HepG2 (cell line): ENCODE results near the gene PRMT2. TPM values are rescaled to one million over a fixed set of nuclear protein-coding genes. Genes with fewer than 3 reads are reported as not detected.
"Not testable (repeated sequence)": the region's sequence is repeated elsewhere in the genome, so short reads cannot be mapped to it uniquely, and the experiment has no call there.

ENCODE experiments used
- ATAC-seq: fragments of 200-7000 bp; cut with Tn5 transposase; 3 replicates; pipeline ENCODE4 v1.9.1; 2020; ENCODE audit warnings: mild to moderate bottlenecking, moderate library complexity
- BruUV-seq: library from RNA; stranded (reverse); fragments of 400-500 nt; replicated peaks from 2 replicates; lab custom pipeline; 2021; lab: Mats Ljungman, UMichigan
- CTCF ChIA-PET: fragments of 300-600 bp; formaldehyde crosslinking; extraction: SDS; loops from one replicate; lab custom pipeline; 2021; ENCODE audit warnings: low total read pairs, inconsistent platforms, low intra/inter-chr PET ratio; lab: Yijun Ruan, JAX
- POLR2A ChIA-PET: fragments of 350-600 bp; sonication (Branson Sonifier 250); formaldehyde crosslinking; loops from one replicate; lab custom pipeline; 2020; ENCODE audit warnings: antibody characterized with exemption, inconsistent platforms; lab: Yijun Ruan, JAX
- DNase-seq: peaks from one replicate; pipeline ENCODE4 v3.0.0-alpha.2; 2015; ENCODE audit warnings: low spot score
- FAIRE-seq: peaks from 3 replicates; lab custom pipeline; 2011; peaks lifted over from hg19 to GRCh38; lab: Jason Lieb, UNC
- H2AFZ ChIP-seq: one replicate; pipeline ENCODE4 v1.6.1; 2011; ENCODE audit warnings: low read length, inconsistent platforms
- H3K27ac ChIP-seq: fragments of 300-600 bp; 3 replicates; pipeline ENCODE4 v1.8.0; 2011; ENCODE audit warnings: mixed run types, mild to moderate bottlenecking, mixed read lengths, low read length, inconsistent platforms; ENCODE audit not compliant: insufficient read depth; ENCODE audit errors: extremely low read length
- H3K27me3 ChIP-seq, 2 experiments: fragments of 200-600 bp in 1 of 2; 2 replicates in 1 of 2; 3 replicates in 1 of 2; pipeline versions ENCODE4 v1.6.0 to v1.8.0; 2011; ENCODE audit warnings: low read length in 2 of 2, mild to moderate bottlenecking in 2 of 2, moderate library complexity in 2 of 2, inconsistent platforms in 1 of 2; ENCODE audit not compliant: insufficient read depth in 2 of 2, control insufficient read depth in 1 of 2
- H3K36me3 ChIP-seq, 2 experiments: fragments of 200-600 bp in 1 of 2; replicated peaks in 1 of 2; 2 replicates in 1 of 2; 3 replicates in 1 of 2; pipeline versions ENCODE4 v1.5.1 to v1.8.0; 2011; ENCODE audit warnings: low read length in 2 of 2, inconsistent platforms in 1 of 2; ENCODE audit not compliant: insufficient read depth in 2 of 2, control insufficient read depth in 1 of 2
- H3K4me1 ChIP-seq: 2 replicates; pipeline ENCODE4 v1.5.1; 2012; ENCODE audit warnings: low read length, inconsistent platforms; ENCODE audit not compliant: insufficient read depth
- H3K4me2 ChIP-seq: 2 replicates; pipeline ENCODE4 v1.6.0; 2011; ENCODE audit warnings: low read depth, low read length, inconsistent platforms
- H3K4me3 ChIP-seq, 3 experiments: fragments of 200-600 bp in 1 of 3; sonication (generic), shearing (Covaris generic) in 1 of 3; replicated peaks in 1 of 3; 2 replicates each; pipeline ENCODE4 v1.5.1; 2011 to 2016; ENCODE audit warnings: low read length in 3 of 3, inconsistent platforms in 2 of 3, low read depth in 2 of 3, mild to moderate bottlenecking in 2 of 3, control low read depth in 1 of 3, mixed read lengths in 1 of 3; ENCODE audit not compliant: insufficient read depth in 1 of 3
- H3K79me2 ChIP-seq: one replicate; pipeline ENCODE4 v1.6.1; 2011; ENCODE audit warnings: low read length, inconsistent platforms; ENCODE audit not compliant: insufficient read depth
- H3K9ac ChIP-seq: 2 replicates; pipeline ENCODE4 v1.6.0; 2011; ENCODE audit warnings: mild to moderate bottlenecking, low read depth, low read length, inconsistent platforms; ENCODE audit not compliant: insufficient read depth
- H3K9me3 ChIP-seq: 2 replicates; pipeline ENCODE4 v1.5.1; 2012; ENCODE audit warnings: mild to moderate bottlenecking, low read length
- H4K20me1 ChIP-seq: 2 replicates; pipeline ENCODE4 v1.6.0; 2011; ENCODE audit warnings: inconsistent platforms, mild to moderate bottlenecking, low read length, moderate library complexity; ENCODE audit not compliant: insufficient read depth
- BHLHE40 ChIP-seq: IDR thresholded peaks from 2 replicates; pipeline ENCODE4 v1.6.1; 2011; ENCODE audit warnings: low read length, improper control_type of control experiment
- MAFF ChIP-seq: IDR thresholded peaks from 2 replicates; pipeline ENCODE4 v1.6.1; 2011; ENCODE audit warnings: low read depth, low read length, improper control_type of control experiment
- MAFK ChIP-seq, 2 experiments: IDR thresholded peaks in 1 of 2; conservative IDR thresholded peaks in 1 of 2; 2 replicates each; pipeline ENCODE4 v1.6.1; 2011; ENCODE audit warnings: improper control_type of control experiment in 2 of 2, low read length in 2 of 2
- PAF1 ChIP-seq: IDR thresholded peaks from 2 replicates; pipeline ENCODE4 v1.6.1; 2016; ENCODE audit warnings: missing genetic modification reagents, missing compliant biosample characterization
- PRMT3 ChIP-seq: sonication (generic); formaldehyde crosslinking; IDR thresholded peaks from 2 replicates; pipeline ENCODE4 v1.8.1; 2022; ENCODE audit warnings: low read depth, mild to moderate bottlenecking, moderate library complexity, missing genetic modification reagents, borderline replicate concordance
- RXRA ChIP-seq: sonication (generic); formaldehyde crosslinking; IDR thresholded peaks from 2 replicates; pipeline ENCODE4 v1.5.1; 2020; ENCODE audit warnings: missing genetic modification reagents
- ZFX ChIP-seq: sonication (generic); formaldehyde crosslinking; IDR thresholded peaks from 2 replicates; pipeline ENCODE4 v1.4.0; 2020; ENCODE audit warnings: mild to moderate bottlenecking, low read depth, missing genetic modification reagents, moderate library complexity
- ZNF615 ChIP-seq: sonication (generic); formaldehyde crosslinking; IDR thresholded peaks from 2 replicates; pipeline ENCODE4 v1.5.0; 2020; ENCODE audit warnings: mild to moderate bottlenecking, missing genetic modification reagents, borderline replicate concordance
- ZNF781 ChIP-seq: sonication (generic); formaldehyde crosslinking; IDR thresholded peaks from 2 replicates; pipeline ENCODE4 v1.5.1; 2020; ENCODE audit warnings: borderline replicate concordance, mild to moderate bottlenecking, missing genetic modification reagents; ENCODE audit errors: not compliant biosample characterization
- WGBS: methylation state at CpG from one replicate; pipeline ENCODE4 v1.1.6; 2017; ENCODE audit warnings: low lambda C conversion rate; 5-methylcytosine and 5-hydroxymethylcytosine counted together
- in situ Hi-C: cut with HindIII; loops from 2 replicates; pipeline ENCODE4 v1.10.0; 2017; ENCODE audit warnings: low pct_unique_long_range_greater_than_20kb; ENCODE audit not compliant: extremely low pct_ligation_motif_present
- intact Hi-C: fragments of 100-400 bp; cut with micrococcal nuclease; formaldehyde crosslinking; loops from one replicate; pipeline ENCODE4 v1.10.0; 2022; ENCODE audit not compliant: unreplicated experiment
- polyA plus RNA-seq, 8 experiments: library from polyadenylated mRNA; depleted of rRNA in 3 of 8; stranded (reverse) in 7 of 8; unstranded in 1 of 8; fragments of >200 nt; fragmentation: Illumina TruSeq in 4 of 8; extraction: Trizol in 4 of 8; gene quantifications; 2 replicates each; pipeline versions ENCODE4 v1.2.1 to v1.2.3, GENCODE V29; 2011 to 2016; ENCODE audit warnings: low read depth in 4 of 8, missing spikeins in 1 of 8, mixed read lengths in 1 of 8; ENCODE audit not compliant: insufficient read depth in 1 of 8
- total RNA-seq, 5 experiments: library from RNA; depleted of rRNA; stranded (reverse); fragments of >200 nt; fragmentation: Illumina TruSeq; extraction: Trizol; gene quantifications; 2 replicates each; pipeline ENCODE4 v1.2.3, GENCODE V29; 2016; ENCODE audit warnings: low read depth in 1 of 5
- TF ChIP-seq, protein P1 (sequence below): sonication (generic); formaldehyde crosslinking; IDR thresholded peaks from 2 replicates; pipeline ENCODE4 v1.5.0; 2020; ENCODE audit warnings: mild to moderate bottlenecking, missing genetic modification reagents, borderline replicate concordance

The PRMT2 gene
- total and polyA plus RNA-seq, 2 of the 13 experiments (the other 11 are each of a cell fraction or from before 2014, with no cell fraction given) = 54.4 to 78.8 TPM

DNA sequence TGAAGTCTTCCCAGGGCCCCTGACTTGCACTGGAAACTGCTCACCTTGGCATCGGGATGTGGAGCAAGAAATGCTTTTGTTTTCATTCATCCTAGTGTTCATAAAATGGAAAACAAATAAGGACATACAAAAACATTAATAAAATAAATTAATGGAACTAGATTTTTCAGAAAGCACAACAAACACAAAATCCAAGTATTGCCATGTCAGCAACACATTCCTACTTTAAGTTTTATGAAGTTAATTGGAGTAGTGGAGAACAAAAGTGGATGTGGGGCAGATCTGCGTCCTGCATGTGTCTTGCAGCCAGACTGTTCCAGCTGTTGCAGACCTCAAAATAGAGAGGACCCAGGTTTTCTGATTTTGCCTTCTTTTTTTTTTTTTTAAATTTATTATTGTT, 32.9 kb downstream of the PRMT2 start (continued):
- peak; percentile 67 for TF ChIP-seq MAFF
- no peak for TF ChIP-seq PRMT3
- TF ChIP-seq PAF1 (CRISPR knock-in tag) = no peak
- no peak for TF ChIP-seq ZNF615 (CRISPR knock-in tag)
- TF ChIP-seq, protein P1, sequence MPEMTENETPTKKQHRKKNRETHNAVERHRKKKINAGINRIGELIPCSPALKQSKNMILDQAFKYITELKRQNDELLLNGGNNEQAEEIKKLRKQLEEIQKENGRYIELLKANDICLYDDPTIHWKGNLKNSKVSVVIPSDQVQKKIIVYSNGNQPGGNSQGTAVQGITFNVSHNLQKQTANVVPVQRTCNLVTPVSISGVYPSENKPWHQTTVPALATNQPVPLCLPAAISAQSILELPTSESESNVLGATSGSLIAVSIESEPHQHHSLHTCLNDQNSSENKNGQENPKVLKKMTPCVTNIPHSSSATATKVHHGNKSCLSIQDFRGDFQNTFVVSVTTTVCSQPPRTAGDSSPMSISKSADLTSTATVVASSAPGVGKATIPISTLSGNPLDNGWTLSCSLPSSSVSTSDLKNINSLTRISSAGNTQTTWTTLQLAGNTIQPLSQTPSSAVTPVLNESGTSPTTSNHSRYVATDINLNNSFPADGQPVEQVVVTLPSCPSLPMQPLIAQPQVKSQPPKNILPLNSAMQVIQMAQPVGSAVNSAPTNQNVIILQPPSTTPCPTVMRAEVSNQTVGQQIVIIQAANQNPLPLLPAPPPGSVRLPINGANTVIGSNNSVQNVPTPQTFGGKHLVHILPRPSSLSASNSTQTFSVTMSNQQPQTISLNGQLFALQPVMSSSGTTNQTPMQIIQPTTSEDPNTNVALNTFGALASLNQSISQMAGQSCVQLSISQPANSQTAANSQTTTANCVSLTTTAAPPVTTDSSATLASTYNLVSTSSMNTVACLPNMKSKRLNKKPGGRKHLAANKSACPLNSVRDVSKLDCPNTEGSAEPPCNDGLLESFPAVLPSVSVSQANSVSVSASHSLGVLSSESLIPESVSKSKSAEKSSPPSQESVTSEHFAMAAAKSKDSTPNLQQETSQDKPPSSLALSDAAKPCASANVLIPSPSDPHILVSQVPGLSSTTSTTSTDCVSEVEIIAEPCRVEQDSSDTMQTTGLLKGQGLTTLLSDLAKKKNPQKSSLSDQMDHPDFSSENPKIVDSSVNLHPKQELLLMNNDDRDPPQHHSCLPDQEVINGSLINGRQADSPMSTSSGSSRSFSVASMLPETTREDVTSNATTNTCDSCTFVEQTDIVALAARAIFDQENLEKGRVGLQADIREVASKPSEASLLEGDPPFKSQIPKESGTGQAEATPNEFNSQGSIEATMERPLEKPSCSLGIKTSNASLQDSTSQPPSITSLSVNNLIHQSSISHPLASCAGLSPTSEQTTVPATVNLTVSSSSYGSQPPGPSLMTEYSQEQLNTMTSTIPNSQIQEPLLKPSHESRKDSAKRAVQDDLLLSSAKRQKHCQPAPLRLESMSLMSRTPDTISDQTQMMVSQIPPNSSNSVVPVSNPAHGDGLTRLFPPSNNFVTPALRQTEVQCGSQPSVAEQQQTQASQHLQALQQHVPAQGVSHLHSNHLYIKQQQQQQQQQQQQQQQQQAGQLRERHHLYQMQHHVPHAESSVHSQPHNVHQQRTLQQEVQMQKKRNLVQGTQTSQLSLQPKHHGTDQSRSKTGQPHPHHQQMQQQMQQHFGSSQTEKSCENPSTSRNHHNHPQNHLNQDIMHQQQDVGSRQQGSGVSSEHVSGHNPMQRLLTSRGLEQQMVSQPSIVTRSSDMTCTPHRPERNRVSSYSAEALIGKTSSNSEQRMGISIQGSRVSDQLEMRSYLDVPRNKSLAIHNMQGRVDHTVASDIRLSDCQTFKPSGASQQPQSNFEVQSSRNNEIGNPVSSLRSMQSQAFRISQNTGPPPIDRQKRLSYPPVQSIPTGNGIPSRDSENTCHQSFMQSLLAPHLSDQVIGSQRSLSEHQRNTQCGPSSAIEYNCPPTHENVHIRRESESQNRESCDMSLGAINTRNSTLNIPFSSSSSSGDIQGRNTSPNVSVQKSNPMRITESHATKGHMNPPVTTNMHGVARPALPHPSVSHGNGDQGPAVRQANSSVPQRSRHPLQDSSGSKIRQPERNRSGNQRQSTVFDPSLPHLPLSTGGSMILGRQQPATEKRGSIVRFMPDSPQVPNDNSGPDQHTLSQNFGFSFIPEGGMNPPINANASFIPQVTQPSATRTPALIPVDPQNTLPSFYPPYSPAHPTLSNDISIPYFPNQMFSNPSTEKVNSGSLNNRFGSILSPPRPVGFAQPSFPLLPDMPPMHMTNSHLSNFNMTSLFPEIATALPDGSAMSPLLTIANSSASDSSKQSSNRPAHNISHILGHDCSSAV (CRISPR knock-in tag) = no peak
- no peak for TF ChIP-seq ZFX
- no peak for TF ChIP-seq BHLHE40
- TF ChIP-seq MAFK (conservative IDR thresholded peaks at IDR 0.05 in 1 of 2, IDR thresholded peaks at IDR 0.05 in 1 of 2; ENCODE audit: low read length in 2 of 2) = peak; percentile 65 to 81; a peak in 3 of 4 replicates
- TF ChIP-seq RXRA (CRISPR knock-in tag) = no peak
- TF ChIP-seq ZNF781 (CRISPR knock-in tag) = no peak

DNA sequence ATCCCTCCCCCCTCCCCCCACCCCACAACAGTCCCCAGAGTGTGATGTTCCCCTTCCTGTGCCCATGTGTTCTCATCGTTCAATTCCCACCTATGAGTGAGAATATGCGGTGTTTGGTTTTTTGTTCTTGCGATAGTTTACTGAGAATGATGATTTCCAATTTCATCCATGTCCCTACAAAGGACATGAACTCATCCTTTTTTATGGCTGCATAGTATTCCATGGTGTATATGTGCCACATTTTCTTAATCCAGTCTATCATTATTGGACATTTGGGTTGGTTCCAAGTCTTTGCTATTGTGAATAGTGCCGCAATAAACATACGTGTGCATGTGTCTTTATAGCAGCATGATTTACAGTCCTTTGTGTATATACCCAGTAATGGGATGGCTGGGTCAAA, 33.4 kb downstream of the PRMT2 start:
- H3K9me3 ChIP-seq, DNase-seq, in situ Hi-C loops, FAIRE-seq, BruUV-seq, CTCF ChIA-PET, H3K4me2 ChIP-seq, intact Hi-C loops, H2AFZ ChIP-seq, H3K79me2 ChIP-seq, H3K27me3 ChIP-seq, H3K9ac ChIP-seq, POLR2A ChIA-PET, H3K4me1 ChIP-seq, H3K27ac ChIP-seq, H3K36me3 ChIP-seq, ATAC-seq, H3K4me3 ChIP-seq, H4K20me1 ChIP-seq: not testable (repeated sequence)
- 91% methylated on average over 5 of the region's 5 CpGs for WGBS
